HG03139 (cell line): ENCODE results near the gene TGFB1I1.

ENCODE experiments used
- ATAC-seq: cut with Tn5 transposase; IDR thresholded peaks from one replicate; pipeline ENCODE4 v1.9.1; 2021; ENCODE audit not compliant: unreplicated experiment

TGFB1I1 gene

DNA sequence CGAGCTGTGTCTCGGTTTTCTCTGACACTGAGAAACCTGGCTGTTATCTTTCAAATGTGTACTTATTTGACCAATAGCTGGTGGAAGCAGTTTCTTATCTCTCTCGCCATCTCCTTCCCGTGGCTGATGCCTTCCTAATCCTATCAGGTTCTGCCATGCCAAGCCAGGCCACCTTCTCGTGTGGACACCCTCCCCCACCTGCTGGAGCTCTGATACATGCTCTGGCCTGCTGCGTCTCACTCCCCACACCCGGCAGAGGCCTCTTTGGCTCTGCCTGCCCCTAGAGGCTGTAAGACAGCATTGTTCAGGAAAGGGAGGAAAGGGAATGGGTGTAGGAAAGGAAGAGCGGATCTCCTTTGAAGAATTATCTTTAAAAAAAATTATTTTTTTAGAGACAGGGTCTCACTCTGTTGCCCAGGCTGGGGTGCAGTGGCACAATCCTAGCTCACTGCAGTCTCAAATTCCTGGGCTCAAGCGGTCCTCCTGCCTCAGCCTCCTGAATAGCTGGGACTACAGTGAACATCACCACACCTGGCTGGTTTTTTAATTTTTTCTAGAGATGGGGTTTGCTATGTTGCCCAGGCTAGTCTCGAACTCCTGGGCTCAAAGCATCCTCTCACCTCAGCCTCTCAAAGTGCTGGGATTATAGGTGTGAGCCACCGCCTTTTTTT lies 20.1 kb upstream of the TGFB1I1 start:
- ATAC-seq, result no peak

GRCh38 chr16:31452631-31453106 lies 19.3 kb upstream of the TGFB1I1 start:
- no peak for ATAC-seq

DNA sequence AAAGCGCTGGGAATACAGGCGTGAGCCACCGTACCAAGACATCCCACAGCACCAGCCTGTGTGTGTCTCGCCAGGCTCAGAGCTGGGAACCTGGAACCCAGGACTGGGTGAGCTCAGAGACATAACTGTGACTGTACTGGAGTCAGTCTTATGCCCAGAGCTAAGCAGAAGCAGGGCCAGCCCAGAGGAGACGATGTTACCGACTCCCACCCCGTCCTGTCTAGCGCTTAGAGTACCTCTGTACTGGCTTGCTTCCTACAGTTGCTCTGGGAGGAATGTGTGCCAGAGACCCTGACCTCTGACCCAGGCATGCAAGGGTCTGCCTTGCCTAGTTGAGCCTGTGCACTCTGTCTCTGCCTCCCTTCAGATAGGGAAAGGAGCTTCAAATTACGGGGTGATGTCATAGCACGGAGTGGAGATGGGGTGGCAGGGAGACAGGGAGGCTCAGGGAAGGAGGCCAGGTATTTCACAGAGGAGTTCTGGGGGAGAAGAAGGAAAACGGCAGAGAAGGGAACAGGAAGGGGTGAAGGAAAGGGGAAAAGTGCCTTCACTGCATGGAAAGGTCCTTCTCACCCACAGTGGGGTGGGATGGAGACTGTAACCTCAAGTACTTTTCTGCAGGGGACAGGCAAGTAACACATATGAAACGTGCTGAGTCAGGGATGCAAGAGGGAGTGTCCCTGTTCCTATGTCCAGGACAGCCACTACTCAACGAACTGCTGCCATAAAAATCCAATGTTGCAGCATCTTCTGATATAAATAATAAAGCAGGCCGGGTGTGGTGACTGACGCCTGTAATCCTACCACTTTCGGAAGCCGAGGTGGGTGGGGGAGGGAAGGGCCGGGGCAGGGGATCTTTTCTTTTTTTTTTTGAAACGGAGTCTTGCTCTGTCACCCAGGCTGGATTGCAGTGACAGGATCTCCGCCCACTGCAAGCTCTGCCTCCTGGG lies 18.4 kb upstream of the TGFB1I1 start:
- no peak for ATAC-seq

GRCh38 chr16:31455601-31456314 lies 16.2 kb upstream of the TGFB1I1 start:
- no peak for ATAC-seq

DNA sequence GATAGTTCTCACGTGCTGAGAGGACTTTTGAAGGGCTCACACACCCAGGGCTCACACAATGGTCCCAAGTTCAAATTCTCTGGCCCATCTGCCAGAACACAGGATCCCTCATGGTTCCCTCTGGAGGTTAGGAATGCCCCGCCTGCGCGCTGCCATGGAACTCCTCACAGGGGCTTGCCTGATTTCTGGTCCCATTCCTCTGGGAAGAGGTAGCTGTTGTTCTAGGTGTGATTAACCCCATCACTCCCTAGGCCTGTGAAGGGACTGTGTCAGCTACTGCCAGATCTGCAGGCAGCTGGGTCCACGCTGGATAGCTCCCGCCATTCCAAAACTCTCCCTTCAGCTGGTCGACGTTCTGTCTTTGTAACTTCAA lies 15.0 kb upstream of the TGFB1I1 start:
- ATAC-seq, result no peak

DNA sequence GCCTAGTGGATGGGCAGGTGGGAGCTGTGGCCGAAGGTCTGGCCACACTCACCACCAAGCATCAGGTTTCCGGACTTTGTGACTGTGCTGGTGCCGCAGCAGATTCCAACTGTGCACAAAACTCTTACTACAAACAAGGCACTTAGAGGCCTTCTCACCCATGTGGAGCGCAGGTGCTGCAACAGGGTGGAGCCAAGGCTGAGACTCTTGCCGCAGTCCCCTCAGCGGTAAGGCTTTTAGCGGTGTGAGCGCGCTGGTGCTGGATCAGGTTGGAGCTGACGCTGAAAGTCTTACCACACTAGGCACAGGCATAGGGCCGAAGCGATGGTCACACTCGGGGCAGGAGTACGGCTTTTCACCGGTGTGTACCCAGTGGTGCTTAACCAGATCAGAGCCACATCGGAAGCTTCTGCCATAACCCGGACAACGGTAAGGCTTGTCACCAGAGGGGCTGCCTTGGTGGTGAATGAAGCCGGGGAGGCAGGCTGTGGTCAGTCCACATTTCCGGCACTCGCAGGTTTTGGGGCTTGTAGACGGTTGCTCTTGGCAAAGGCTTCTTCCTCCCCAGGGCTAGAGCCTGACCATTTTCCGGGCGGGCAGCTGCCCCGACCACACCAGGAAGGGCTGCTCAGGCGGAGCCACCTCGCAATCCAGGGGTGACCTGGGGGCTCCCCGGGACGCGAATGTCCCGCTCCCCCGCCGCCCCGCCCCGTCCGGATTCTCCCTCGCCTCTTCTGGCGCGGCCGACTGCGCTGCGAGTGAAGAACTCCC lies 13.7 kb upstream of the TGFB1I1 start:
- ATAC-seq, result no peak

DNA sequence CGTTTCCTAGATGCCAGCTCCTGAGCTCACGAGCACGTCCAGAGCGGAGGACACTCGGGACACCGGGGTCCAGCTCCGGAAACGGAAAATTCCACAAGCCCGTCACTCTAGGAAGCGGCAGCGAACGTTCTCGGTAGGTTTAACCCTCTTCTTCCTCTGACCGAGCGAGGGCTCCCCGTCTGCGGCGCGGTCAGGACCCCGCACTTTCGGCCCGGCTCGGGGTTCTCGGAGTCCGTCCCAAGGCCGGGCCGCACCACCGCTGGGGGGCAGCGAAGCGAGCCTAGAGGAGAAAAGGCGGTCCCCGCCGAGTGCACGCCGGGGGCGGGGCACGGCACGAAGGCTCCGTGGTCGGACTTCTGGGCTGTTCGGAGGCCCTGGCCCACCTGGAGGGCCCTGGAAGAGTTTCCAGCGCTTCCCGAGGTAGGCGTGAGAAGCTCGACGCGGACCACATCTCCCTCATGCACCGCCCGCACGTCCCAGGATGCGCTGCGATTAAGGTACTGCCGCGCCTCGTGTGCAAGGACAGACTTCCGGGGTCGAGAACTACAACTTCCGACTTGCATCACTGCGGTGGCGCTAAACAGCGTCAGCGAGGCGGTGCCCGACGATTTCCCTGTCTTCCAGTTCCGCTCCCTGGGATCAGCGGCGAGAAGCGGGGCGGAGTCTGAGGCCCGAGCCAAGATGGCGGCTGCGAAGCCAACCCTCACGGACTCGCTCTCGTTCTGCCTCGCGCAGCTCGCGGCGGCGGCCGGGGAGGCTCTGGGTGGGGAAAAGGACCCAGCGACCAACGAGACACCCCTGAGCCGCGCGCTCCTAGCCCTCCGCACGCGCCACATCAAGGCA lies 12.9 kb upstream of the TGFB1I1 start, which contains the start of gene ARMC5:
TSS of gene ARMC5 (plus strand) at position 658 of the 843 bp plus-strand sequence. CDS start at position 682, 24 bp downstream.
- ATAC-seq, result peak; percentile 60

DNA sequence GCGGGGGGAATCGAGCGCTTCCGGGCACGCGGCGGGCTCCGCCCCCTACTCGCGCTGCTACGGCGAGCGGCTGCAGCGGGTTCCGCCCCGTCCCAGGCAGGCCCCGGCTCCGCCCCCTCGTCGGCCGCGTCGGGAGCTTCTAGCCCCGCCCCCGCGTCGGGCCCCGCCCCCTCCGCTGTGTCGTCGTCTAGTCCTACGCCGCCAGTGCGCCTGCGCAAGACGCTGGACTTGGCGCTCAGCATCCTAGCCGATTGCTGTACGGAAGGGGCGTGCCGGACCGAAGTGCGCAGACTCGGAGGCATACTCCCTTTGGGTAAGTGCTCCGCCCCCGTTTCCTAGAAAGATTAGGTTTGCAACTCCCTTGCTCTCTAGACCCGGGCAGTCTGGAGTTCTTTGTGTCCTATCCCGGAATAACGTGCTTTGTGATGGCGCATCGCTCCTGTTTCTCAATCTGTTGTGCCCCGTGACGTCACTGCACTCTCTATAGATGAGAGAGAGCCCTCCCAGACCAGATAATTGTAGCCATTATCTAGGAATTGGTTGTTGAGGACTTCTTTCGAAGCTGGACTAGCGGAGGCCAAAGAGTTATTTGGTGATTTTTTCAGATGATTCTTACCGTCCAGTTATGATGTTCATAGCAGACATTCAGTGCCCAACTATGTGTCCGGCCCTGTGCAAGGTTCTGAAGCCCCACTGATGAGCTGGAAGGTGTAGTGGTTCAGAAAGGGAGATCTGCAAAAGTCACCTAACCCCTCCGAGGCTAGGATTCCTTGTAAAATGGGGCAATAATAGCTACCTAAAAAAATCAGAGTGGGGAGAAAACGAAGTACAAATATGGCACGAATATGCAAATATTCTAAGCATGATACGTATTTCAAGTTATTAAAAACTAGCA lies 12.0 kb upstream of the TGFB1I1 start:
- peak; percentile 57 for ATAC-seq

DNA sequence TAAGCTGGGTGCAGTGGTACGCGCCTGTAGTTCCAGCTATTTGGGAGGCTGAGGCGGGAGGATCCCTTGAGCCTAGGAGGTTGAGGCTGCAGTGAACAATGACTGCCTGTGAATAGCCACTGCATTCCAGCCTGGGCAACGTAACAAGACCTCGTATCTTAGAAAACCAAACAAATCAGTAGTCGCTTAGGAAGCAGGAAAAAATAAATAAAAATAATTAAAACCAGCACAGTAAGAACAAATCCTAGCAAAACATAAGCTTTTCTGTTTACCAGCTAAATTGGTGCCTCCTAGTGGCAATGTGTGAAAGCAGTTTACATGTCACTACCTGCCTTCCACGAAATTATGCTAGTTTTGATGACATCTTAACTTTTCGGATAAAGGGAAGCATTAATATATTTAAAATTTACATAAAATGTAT lies 11.4 kb upstream of the TGFB1I1 start:
- no peak for ATAC-seq

GRCh38 chr16:31461201-31461920 lies 10.6 kb upstream of the TGFB1I1 start:
- ATAC-seq, result no peak

GRCh38 chr16:31461921-31462804 lies 9.8 kb upstream of the TGFB1I1 start:
- ATAC-seq, result no peak

DNA sequence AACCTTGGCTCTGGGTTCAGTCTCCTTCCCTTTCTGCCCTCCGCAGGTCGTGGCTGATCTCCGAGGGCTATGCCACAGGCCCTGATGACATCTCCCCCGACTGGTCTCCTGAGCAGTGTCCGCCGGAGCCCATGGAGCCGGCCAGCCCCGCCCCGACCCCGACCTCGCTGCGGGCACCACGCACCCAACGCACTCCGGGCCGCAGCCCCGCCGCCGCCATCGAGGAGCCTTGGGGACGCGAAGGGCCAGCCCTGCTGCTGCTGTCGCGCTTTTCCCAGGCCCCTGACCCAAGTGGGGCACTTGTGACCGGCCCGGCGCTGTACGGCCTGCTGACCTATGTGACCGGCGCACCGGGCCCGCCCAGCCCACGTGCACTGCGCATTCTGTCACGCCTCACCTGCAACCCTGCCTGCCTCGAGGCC lies 7.6 kb upstream of the TGFB1I1 start:
- no peak for ATAC-seq

DNA sequence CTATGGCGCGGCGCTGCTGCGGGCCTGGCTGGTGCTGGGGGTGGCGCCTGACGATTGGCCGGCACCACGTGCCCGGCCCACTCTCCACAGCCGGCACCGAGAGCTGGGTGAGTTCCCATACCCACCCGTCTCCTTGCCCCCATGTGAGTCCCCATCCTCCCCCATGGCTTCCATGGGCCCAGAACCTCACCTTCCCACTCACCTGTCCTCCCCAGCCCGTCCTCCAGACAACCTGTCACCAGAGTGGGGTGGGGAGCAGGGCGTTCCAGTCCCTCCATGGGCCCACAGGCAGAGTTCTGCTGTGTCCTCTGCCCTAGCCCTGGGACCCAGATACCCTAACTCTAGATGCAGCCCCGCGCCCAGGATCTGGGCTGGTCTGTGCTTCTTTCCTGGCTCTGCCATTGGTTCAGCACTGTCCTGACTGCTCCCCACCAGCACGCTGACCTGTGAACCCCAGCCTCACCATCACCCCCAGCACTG lies 7.1 kb upstream of the TGFB1I1 start:
- no peak for ATAC-seq

DNA sequence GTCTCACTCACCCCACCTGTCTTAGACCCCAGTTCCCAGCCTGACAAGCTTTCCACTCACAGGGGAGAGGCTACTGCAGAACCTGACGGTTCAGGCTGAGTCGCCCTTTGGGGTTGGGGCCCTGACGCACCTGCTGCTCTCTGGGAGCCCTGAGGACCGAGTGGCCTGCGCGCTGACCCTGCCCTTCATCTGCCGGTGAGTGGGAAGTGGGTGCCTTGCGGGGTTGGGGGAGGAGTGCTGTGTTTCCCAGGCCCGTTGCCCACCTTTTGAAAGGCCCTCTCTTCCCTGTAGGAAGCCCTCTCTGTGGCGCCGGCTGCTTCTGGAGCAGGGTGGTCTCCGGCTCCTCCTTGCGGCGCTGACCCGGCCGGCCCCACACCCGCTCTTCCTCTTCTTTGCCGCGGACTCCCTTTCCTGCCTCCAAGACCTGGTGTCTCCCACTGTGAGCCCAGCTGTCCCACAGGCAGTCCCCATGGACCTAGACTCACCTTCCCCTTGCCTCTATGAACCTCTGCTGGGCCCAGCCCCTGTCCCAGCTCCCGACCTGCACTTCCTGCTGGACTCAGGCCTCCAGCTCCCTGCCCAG lies 6.1 kb upstream of the TGFB1I1 start:
- ATAC-seq, result no peak

- no peak for ATAC-seq
Observed at GRCh38 chr16:31466381-31466841, 5.5 kb upstream of the TGFB1I1 start.

DNA sequence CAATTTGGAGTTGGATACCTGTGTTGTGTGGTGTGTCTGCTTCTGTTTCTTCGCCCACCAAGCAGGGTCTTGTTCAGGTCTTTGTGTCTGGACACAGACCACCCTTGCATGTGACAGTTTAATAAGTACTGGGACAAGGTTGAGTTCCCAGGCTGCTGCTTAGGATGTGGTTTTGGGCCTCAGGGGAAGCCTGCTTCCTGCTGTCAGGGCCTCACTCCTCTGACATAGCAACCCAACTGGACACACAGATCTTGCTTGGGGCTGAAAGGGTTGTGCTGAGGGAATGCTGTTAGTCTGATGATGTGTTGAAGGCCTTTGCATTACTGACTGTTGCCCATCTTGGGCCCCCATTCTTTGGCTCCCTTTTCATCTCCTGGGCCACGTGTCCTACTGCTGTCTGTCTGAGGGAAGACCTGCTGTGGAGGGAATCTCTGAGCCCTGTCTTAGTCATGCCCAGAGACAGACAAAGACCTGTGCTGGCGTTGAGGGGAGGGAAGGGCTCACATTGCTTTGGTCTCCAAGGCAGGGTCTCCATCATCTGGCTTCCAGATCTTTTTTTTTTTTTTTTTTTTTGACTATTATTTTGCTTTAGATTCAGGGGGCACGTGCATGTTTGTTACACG lies 4.7 kb upstream of the TGFB1I1 start:
- ATAC-seq, result peak; percentile 86
